Activated CD8-positive, alpha-beta T cell treated with anti-CD3 and anti-CD28 coated beads, Interleukin-2, amount 10 ng/mL, durations not matched to agents 7 days and 5 days (primary cell): ENCODE results near the gene RABGAP1. TPM values are rescaled to one million over a fixed set of nuclear protein-coding genes. Genes with fewer than 3 reads are reported as not detected.
"Not testable (repeated sequence)": the region's sequence is repeated elsewhere in the genome, so short reads cannot be mapped to it uniquely, and the experiment has no call there.

Source experiments
- ATAC-seq: fragments of 150-1000 bp; cut with Tn5 transposase; one replicate; pipeline ENCODE4 v1.10.0; 2021; ENCODE audit warnings: moderate library complexity
- CTCF ChIA-PET: fragments of 350-600 bp; sonication (Branson Sonifier 250); formaldehyde crosslinking; loops from one replicate; lab custom pipeline; 2021; ENCODE audit warnings: antibody characterized with exemption; lab: Charles Lee
- POLR2A ChIA-PET: fragments of 350-600 bp; sonication (Branson Sonifier 250); formaldehyde crosslinking; loops from one replicate; lab custom pipeline; 2021; ENCODE audit warnings: antibody characterized with exemption; lab: Charles Lee
- DNase-seq: peaks from one replicate; pipeline ENCODE4 v3.0.0-alpha.2; 2020
- H3K27ac Mint-ChIP-seq: one replicate; pipeline ENCODE4 v1.8.0; 2021; ENCODE audit warnings: mild to moderate bottlenecking, mixed read lengths
- H3K27me3 Mint-ChIP-seq: one replicate; pipeline ENCODE4 v1.8.0; 2021; ENCODE audit warnings: low read depth, mixed read lengths
- H3K36me3 Mint-ChIP-seq: one replicate; pipeline ENCODE4 v1.8.0; 2021; ENCODE audit warnings: low read depth, mixed read lengths
- H3K4me1 Mint-ChIP-seq: one replicate; pipeline ENCODE4 v1.8.0; 2021; ENCODE audit warnings: low read depth, mixed read lengths
- H3K4me3 Mint-ChIP-seq: one replicate; pipeline ENCODE4 v1.8.0; 2021; ENCODE audit warnings: mild to moderate bottlenecking, mixed read lengths
- H3K9me3 Mint-ChIP-seq: one replicate; pipeline ENCODE4 v1.8.0; 2022; ENCODE audit warnings: mixed read lengths; ENCODE audit not compliant: insufficient read depth
- total RNA-seq, 2 experiments: library from RNA; stranded (reverse); gene quantifications; one replicate each; pipeline ENCODE4 v1.2.3, GENCODE V29; 2021

Gene RABGAP1
- total RNA-seq = 10 to 100 TPM; 27.8 to 28.0 TPM

- Mint-ChIP-seq H3K4me3 (peak within 1 kb of the TSS; percentile 91), H3K27me3 (no peaks in the 10 kb centered on the region), H3K36me3 (peaks cover 23% of the 10 kb centered on the region), H3K9me3 (no peaks in the 10 kb centered on the region), H3K4me1 (peaks cover 36% of the 10 kb centered on the region), H3K27ac (peak within 1 kb of the TSS; percentile 86)
- peak; percentile 99 for ATAC-seq
- DNase-seq = peak; percentile 99
- ChIA-PET POLR2A (interaction anchor here (0.6 to 4.6 kb wide), 14 partner anchors 10 to 880 kb away, joined by 3 to 46 read pairs (median 4); partner anchors contain the start of genes PDCL, RC3H2, ZBTB26 and ZBTB6), CTCF (interaction anchor here (0.7 to 3.5 kb wide), 6 partner anchors 9 to 477 kb away, joined by 3 to 14 read pairs (median 3); partner anchors contain the start of genes RC3H2 and ZBTB26)
These were observed at the start of gene RABGAP1 for GRCh38 chr9:122940749-122941581. Gene RABGAP1 (plus strand): TSS chr9:122941020. CDS start chr9:122957060, 16,040 bp downstream.

- ChIA-PET CTCF (interaction anchor here (0.9 to 1.7 kb wide), 5 partner anchors 15 to 488 kb away, joined by 3 to 5 read pairs (median 3); no protein-coding TSS in a partner anchor), POLR2A (interaction anchor here (1.1 kb wide), 1 partner anchor 23 kb away, joined by 3 read pairs; no protein-coding TSS in a partner anchor)
- DNase-seq (no peak), ATAC-seq (no peak)
- Mint-ChIP-seq H3K4me1 (peaks cover 35% of the 10 kb centered on the region), H3K27me3 (no peaks in the 10 kb centered on the region), H3K4me3 (no peak overlapping the region), H3K36me3 (peaks cover 36% of the 10 kb centered on the region), H3K9me3 (no peaks in the 10 kb centered on the region), H3K27ac (peak overlapping the region; percentile 41)
These were observed 42.9 kb upstream of the RABGAP1 start for GRCh38 chr9:122897969-122898368.

GRCh38 chr9:122900791-122901190 lies 40.0 kb upstream of the RABGAP1 start:
- Mint-ChIP-seq H3K4me1 (peaks cover 40% of the 10 kb centered on the region), H3K27ac (peak overlapping the region; percentile 34), H3K36me3 (peaks cover 31% of the 10 kb centered on the region), H3K4me3 (peak overlapping the region; percentile 62), H3K27me3 (no peaks in the 10 kb centered on the region), H3K9me3 (no peaks in the 10 kb centered on the region)
- ChIA-PET POLR2A (interaction anchor here (1.1 kb wide), 1 partner anchor 12 kb away, joined by 4 read pairs; the partner anchor contains the start of gene ZBTB6), CTCF (interaction anchor here (1.4 to 2.3 kb wide), 2 partner anchors 65 to 88 kb away, joined by 3 to 13 read pairs; no protein-coding TSS in a partner anchor)
- ATAC-seq = no peak
- DNase-seq = no peak

- CTCF ChIA-PET = interaction anchor here (0.9 to 3.6 kb wide), 9 partner anchors 9 to 445 kb away, joined by 3 to 17 read pairs (median 9); partner anchors contain the start of genes RABGAP1, ZBTB26 and ZBTB6
These were observed 36.4 kb upstream of the RABGAP1 start for GRCh38 chr9:122904466-122904822.

GRCh38 chr9:122904823-122905710 lies 35.8 kb upstream of the RABGAP1 start, which contains the start of gene RC3H2:
Gene RC3H2 (minus strand): TSS chr9:122905359. CDS start chr9:122897509, 7,850 bp downstream.
- peak; percentile 91 for ATAC-seq
- Mint-ChIP-seq H3K4me3 (peak within 1 kb of the TSS; percentile 94), H3K36me3 (peaks cover 27% of the 10 kb centered on the region), H3K27me3 (no peaks in the 10 kb centered on the region), H3K9me3 (no peaks in the 10 kb centered on the region), H3K27ac (peak within 1 kb of the TSS; percentile 92), H3K4me1 (peaks cover 22% of the 10 kb centered on the region)
- POLR2A ChIA-PET = interaction anchor here (0.6 to 3.9 kb wide), 11 partner anchors 8 to 1311 kb away, joined by 3 to 46 read pairs (median 4); partner anchors contain the start of genes PDCL, RABGAP1, ZBTB26 and ZBTB6
- DNase-seq = peak; percentile 98
- CTCF ChIA-PET = interaction anchor here (0.9 to 3.6 kb wide), 9 partner anchors 8 to 445 kb away, joined by 3 to 17 read pairs (median 9); partner anchors contain the start of genes RABGAP1, ZBTB26 and ZBTB6

More at GRCh38 chr9:122904466-122904822, 36.4 kb upstream of the RABGAP1 start:
- H3K4me1 Mint-ChIP-seq = peaks cover 26% of the 10 kb centered on the region
- H3K27ac Mint-ChIP-seq = peak overlapping the region; percentile 92
- no peaks in the 10 kb centered on the region for H3K27me3 Mint-ChIP-seq
- no peaks in the 10 kb centered on the region for H3K9me3 Mint-ChIP-seq
- POLR2A ChIA-PET = interaction anchor here (1.0 to 3.9 kb wide), 8 partner anchors 8 to 746 kb away, joined by 3 to 46 read pairs (median 8); partner anchors contain the start of genes PDCL, RABGAP1, ZBTB26 and ZBTB6
- DNase-seq = peak; percentile 41
- H3K36me3 Mint-ChIP-seq = peaks cover 25% of the 10 kb centered on the region
- H3K4me3 Mint-ChIP-seq = peak overlapping the region; percentile 94
- ATAC-seq = peak; percentile 14

GRCh38 chr9:122906122-122906521 lies 34.7 kb upstream of the RABGAP1 start:
- not testable (repeated sequence) for ATAC-seq

GRCh38 chr9:122912671-122912963 lies 28.2 kb upstream of the RABGAP1 start:
- Mint-ChIP-seq H3K9me3 (no peaks in the 10 kb centered on the region), H3K36me3 (peaks cover 39% of the 10 kb centered on the region), H3K27me3 (no peaks in the 10 kb centered on the region), H3K4me1 (peaks cover 31% of the 10 kb centered on the region), H3K27ac (peak overlapping the region; percentile 100), H3K4me3 (peak overlapping the region; percentile 100)
- DNase-seq (no peak), ATAC-seq (no peak)
- ChIA-PET POLR2A (interaction anchor here (0.5 to 3.8 kb wide), 12 partner anchors 9 to 114 kb away, joined by 3 to 46 read pairs (median 4); partner anchors contain the start of genes RABGAP1, RC3H2 and ZBTB26), CTCF (interaction anchor here (0.9 to 2.2 kb wide), 10 partner anchors 9 to 103 kb away, joined by 3 to 17 read pairs (median 6); partner anchors contain the start of genes RC3H2 and ZBTB26)

More at GRCh38 chr9:122906122-122906521, 34.7 kb upstream of the RABGAP1 start:
- POLR2A ChIA-PET, H3K9me3 Mint-ChIP-seq, H3K4me3 Mint-ChIP-seq, H3K27ac Mint-ChIP-seq, DNase-seq, H3K27me3 Mint-ChIP-seq: not testable (repeated sequence)
- peaks cover 35% of the 10 kb centered on the region for H3K36me3 Mint-ChIP-seq
- peaks cover 20% of the 10 kb centered on the region for H3K4me1 Mint-ChIP-seq
- CTCF ChIA-PET = interaction anchor here (1.4 to 3.6 kb wide), 2 partner anchors 27 to 85 kb away, joined by 3 to 17 read pairs; no protein-coding TSS in a partner anchor

GRCh38 chr9:122912964-122913673 lies 27.7 kb upstream of the RABGAP1 start, which contains the start of gene ZBTB6:
Gene ZBTB6 (minus strand): TSS chr9:122913323. CDS start chr9:122912072, 1,251 bp downstream.
- ChIA-PET POLR2A (interaction anchor here (0.5 to 3.8 kb wide), 14 partner anchors 8 to 426 kb away, joined by 3 to 46 read pairs (median 4); partner anchors contain the start of genes RABGAP1, RC3H2 and ZBTB26), CTCF (interaction anchor here (0.6 to 2.2 kb wide), 11 partner anchors 9 to 356 kb away, joined by 3 to 17 read pairs (median 6); partner anchors contain the start of genes RC3H2 and ZBTB26)
- peak; percentile 98 for ATAC-seq
- Mint-ChIP-seq H3K4me1 (peaks cover 31% of the 10 kb centered on the region), H3K27me3 (no peaks in the 10 kb centered on the region), H3K4me3 (peak within 1 kb of the TSS; percentile 100), H3K27ac (peak within 1 kb of the TSS; percentile 100), H3K9me3 (no peaks in the 10 kb centered on the region), H3K36me3 (peaks cover 37% of the 10 kb centered on the region)
- peak; percentile 81 for DNase-seq

- H3K27ac Mint-ChIP-seq = no peak overlapping the region
These were observed 22.5 kb upstream of the RABGAP1 start for GRCh38 chr9:122918310-122918709.

GRCh38 chr9:122922713-122923112 lies 18.1 kb upstream of the RABGAP1 start:
- ATAC-seq (no peak), DNase-seq (no peak)
- no peaks in the 10 kb centered on the region for H3K27me3 Mint-ChIP-seq
- ChIA-PET CTCF (no interaction called here), POLR2A (no interaction called here)
- H3K4me1 Mint-ChIP-seq = no peaks in the 10 kb centered on the region
- H3K27ac Mint-ChIP-seq = no peak overlapping the region
- peaks cover 18% of the 10 kb centered on the region for H3K36me3 Mint-ChIP-seq
- H3K9me3 Mint-ChIP-seq = no peaks in the 10 kb centered on the region
- no peak overlapping the region for H3K4me3 Mint-ChIP-seq

More at GRCh38 chr9:122918310-122918709, 22.5 kb upstream of the RABGAP1 start:
- Mint-ChIP-seq H3K4me1 (peaks cover 9% of the 10 kb centered on the region), H3K36me3 (peaks cover 20% of the 10 kb centered on the region), H3K4me3 (no peak overlapping the region), H3K27me3 (no peaks in the 10 kb centered on the region), H3K9me3 (no peaks in the 10 kb centered on the region)
- POLR2A ChIA-PET = no interaction called here
- DNase-seq (no peak), ATAC-seq (no peak)
- CTCF ChIA-PET = no interaction called here
